ENCODE data around the gene SYT7.
A peak's percentile ranks its signal among the peaks of the same experiment; 100 is the strongest.
"Not testable (repeated sequence)": the region's sequence is repeated elsewhere in the genome, so short reads cannot be mapped to it uniquely, and the experiment has no call there.

SYT7 gene

GRCh38 chr11:61486011-61486620 lies 94.8 kb downstream of the SYT7 start:
- DNase-seq (ENCODE audit: low spot score in 2 of 2): no peak
- no peaks in the 10 kb centered on the region for H3K36me3 ChIP-seq (replicated peaks)
- H3K4me3 ChIP-seq: no peak overlapping the region
- in situ Hi-C loops (cut with MboI; ENCODE audit: low sequenced_read_pairs): no loop called here
- peaks cover 93% of the 10 kb centered on the region for H3K27me3 ChIP-seq (ENCODE audit: low read depth)
- no peaks in the 10 kb centered on the region for H3K4me1 ChIP-seq
- H3K9me3 ChIP-seq: no peaks in the 10 kb centered on the region

DNA sequence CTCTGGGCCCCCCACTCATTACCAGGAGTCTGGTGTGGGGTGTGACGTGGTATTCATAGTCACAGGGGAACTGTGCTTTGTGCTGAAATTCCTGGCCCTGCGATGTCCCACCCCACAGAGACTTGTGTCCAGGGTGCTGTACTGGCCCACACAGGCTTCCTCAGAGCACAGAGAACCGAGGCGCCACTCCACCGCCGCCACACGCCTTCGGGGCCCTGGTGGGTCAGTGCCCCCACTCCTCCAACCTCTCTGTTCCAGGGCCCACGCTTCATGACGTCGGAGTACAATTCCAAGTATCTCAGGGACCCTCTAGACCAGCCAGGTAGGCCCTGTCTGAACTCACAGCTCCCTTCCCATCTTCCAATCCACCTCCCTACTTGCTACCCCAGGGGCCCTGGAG lies 95.8 kb downstream of the SYT7 start:
- Histone ChIP-seq H3K4me1 (no peaks in the 10 kb centered on the region), H3K9me3 (no peaks in the 10 kb centered on the region), H3K27me3 (ENCODE audit: low read depth) (peaks cover 93% of the 10 kb centered on the region), H3K36me3 (replicated peaks) (no peaks in the 10 kb centered on the region), H3K4me3 (no peak overlapping the region)
- DNase-seq (ENCODE audit: low spot score in 2 of 2): no peak
- in situ Hi-C loops (cut with MboI; ENCODE audit: low sequenced_read_pairs): no loop called here

- H3K9me3 ChIP-seq: no peaks in the 10 kb centered on the region
- no peaks in the 10 kb centered on the region for H3K36me3 ChIP-seq (replicated peaks)
- no peak for DNase-seq (ENCODE audit: low spot score in 2 of 2)
- no peak overlapping the region for H3K4me3 ChIP-seq
- H3K27me3 ChIP-seq (ENCODE audit: low read depth): peaks cover 90% of the 10 kb centered on the region
- no peaks in the 10 kb centered on the region for H3K4me1 ChIP-seq
- in situ Hi-C loops (cut with MboI; ENCODE audit: low sequenced_read_pairs): no loop called here
Observed at GRCh38 chr11:61484541-61484940, 96.3 kb downstream of the SYT7 start.

- Histone ChIP-seq H3K27me3 (ENCODE audit: low read depth) (peaks cover 86% of the 10 kb centered on the region), H3K4me3 (no peak overlapping the region), H3K36me3 (replicated peaks) (no peaks in the 10 kb centered on the region), H3K9me3 (no peaks in the 10 kb centered on the region), H3K4me1 (no peaks in the 10 kb centered on the region)
- in situ Hi-C loops (cut with MboI; ENCODE audit: low sequenced_read_pairs): no loop called here
- DNase-seq (ENCODE audit: low spot score in 2 of 2): peak in 1 of 2 experiments; percentile 77
Observed at GRCh38 chr11:61482513-61482912, 98.4 kb downstream of the SYT7 start.

GRCh38 chr11:61481806-61482205 lies 99.1 kb downstream of the SYT7 start:
- H3K4me3 ChIP-seq: no peak overlapping the region
- H3K36me3 ChIP-seq (replicated peaks): no peaks in the 10 kb centered on the region
- DNase-seq (ENCODE audit: low spot score in 2 of 2): no peak
- in situ Hi-C loops (cut with MboI; ENCODE audit: low sequenced_read_pairs): no loop called here
- H3K4me1 ChIP-seq: no peaks in the 10 kb centered on the region
- peaks cover 79% of the 10 kb centered on the region for H3K27me3 ChIP-seq (ENCODE audit: low read depth)
- H3K9me3 ChIP-seq: no peaks in the 10 kb centered on the region

DNA sequence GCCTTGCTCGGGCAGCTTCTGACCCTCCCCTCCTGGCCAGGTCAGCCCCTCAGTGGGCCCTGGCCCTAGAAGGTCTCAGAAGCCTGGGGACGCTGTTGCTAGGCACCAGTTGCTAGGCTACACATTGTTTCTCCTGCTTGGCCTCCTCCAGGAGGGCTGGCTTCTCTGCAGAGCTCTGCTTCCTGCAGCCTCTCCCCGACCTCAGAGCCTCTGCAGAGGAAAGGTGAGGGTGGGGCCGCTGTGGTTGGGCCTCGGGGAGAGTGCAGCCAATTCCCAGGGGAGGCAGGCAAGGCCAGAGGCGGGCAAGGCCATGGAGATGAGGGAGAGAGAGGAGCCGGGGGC lies 99.9 kb downstream of the SYT7 start:
- no peaks in the 10 kb centered on the region for H3K36me3 ChIP-seq (replicated peaks)
- no peaks in the 10 kb centered on the region for H3K4me1 ChIP-seq
- in situ Hi-C loops (cut with MboI; ENCODE audit: low sequenced_read_pairs): no loop called here
- no peaks in the 10 kb centered on the region for H3K9me3 ChIP-seq
- peaks cover 73% of the 10 kb centered on the region for H3K27me3 ChIP-seq (ENCODE audit: low read depth)
- DNase-seq (ENCODE audit: low spot score in 2 of 2): peak in 1 of 2 experiments; percentile 66
- H3K4me3 ChIP-seq: no peak overlapping the region

- in situ Hi-C loops (cut with MboI; ENCODE audit: low sequenced_read_pairs): no loop called here
- H3K36me3 ChIP-seq (replicated peaks): no peaks in the 10 kb centered on the region
- DNase-seq (ENCODE audit: low spot score in 2 of 2): no peak
- no peaks in the 10 kb centered on the region for H3K4me1 ChIP-seq
- H3K9me3 ChIP-seq: no peaks in the 10 kb centered on the region
- peaks cover 68% of the 10 kb centered on the region for H3K27me3 ChIP-seq (ENCODE audit: low read depth)
- H3K4me3 ChIP-seq: no peak overlapping the region
Observed at GRCh38 chr11:61480261-61480993, 100.4 kb downstream of the SYT7 start.

DNA sequence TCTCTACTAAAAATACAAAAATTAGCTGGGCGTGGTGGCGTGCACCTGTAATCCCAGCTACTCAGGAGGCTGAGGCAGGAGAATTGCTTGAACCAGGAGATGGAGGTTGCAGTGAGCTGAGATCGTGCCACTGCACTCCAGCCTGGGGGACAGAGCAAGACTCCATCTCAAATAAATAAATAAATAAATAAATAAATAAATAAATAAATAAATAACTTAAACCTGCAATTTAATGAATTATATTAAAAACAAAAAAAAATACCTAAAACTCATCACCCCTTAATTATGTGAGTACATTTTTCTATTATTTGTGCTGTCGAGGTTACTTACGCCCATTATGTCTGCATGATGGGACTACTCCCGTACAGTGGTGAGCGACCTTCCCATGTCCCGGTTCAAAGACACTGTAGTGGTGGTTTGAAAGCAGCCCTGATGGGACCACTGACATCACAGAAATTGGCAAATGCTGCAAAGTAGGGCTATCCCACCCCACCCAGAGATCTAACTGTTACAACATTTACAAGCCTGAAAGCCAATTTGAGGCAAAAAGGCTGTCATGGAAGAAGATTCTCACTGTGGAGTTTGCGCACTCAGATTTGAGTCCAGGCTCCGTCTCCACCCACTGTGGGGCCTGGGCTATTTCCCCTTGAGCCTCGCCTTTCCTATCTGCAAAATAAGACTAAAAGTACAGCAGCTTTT lies 101.4 kb downstream of the SYT7 start:
- not testable (repeated sequence) for H3K36me3 ChIP-seq (replicated peaks); H3K4me1 ChIP-seq; DNase-seq (ENCODE audit: low spot score in 2 of 2); H3K9me3 ChIP-seq; H3K4me3 ChIP-seq
- H3K27me3 ChIP-seq (ENCODE audit: low read depth): peaks cover 58% of the 10 kb centered on the region
- in situ Hi-C loops (cut with MboI; ENCODE audit: low sequenced_read_pairs): loop anchor here (5.0 to 10.0 kb wide), 2 partner anchors 43 to 155 kb away; no protein-coding TSS in a partner anchor

DNA sequence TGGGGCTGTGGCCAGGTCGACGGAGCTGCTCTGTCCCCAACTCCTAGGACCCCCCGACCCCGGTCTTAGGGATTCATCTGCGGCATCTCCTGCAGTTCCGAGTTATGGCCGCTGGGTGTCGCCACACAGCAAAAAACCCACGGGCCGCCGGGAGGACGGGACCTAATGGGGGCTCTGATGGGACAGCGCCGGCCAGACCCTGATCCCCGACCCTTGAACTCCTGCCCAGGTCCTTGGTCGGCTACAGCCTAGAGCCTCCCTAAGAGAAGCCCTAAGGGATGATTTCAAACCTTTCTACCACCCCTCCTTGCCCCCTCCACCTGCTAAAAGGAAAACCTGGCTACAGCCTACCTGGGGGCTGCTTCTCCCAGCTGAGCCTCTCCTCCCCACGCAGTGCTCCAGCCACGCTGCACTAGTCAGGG lies 103.1 kb downstream of the SYT7 start:
- peaks cover 43% of the 10 kb centered on the region for H3K27me3 ChIP-seq (ENCODE audit: low read depth)
- H3K36me3 ChIP-seq (replicated peaks): 0 out of 2 replicates have a peak, but pooled peaks cover 2% of the 10 kb centered on the region
- DNase-seq (ENCODE audit: low spot score in 2 of 2): peak in 1 of 2 experiments; percentile 72
- H3K4me3 ChIP-seq: no peak overlapping the region
- in situ Hi-C loops (cut with MboI; ENCODE audit: low sequenced_read_pairs): loop anchor here (5.0 to 10.0 kb wide), 2 partner anchors 45 to 157 kb away; no protein-coding TSS in a partner anchor
- no peaks in the 10 kb centered on the region for H3K4me1 ChIP-seq
- no peaks in the 10 kb centered on the region for H3K9me3 ChIP-seq

GRCh38 chr11:61477126-61477525 lies 103.8 kb downstream of the SYT7 start:
- H3K36me3 ChIP-seq (replicated peaks): 0 out of 2 replicates have a peak, but pooled peaks cover 2% of the 10 kb centered on the region
- H3K4me3 ChIP-seq: no peak overlapping the region
- in situ Hi-C loops (cut with MboI; ENCODE audit: low sequenced_read_pairs): loop anchor here (5.0 to 10.0 kb wide), 2 partner anchors 45 to 158 kb away; no protein-coding TSS in a partner anchor
- peaks cover 37% of the 10 kb centered on the region for H3K27me3 ChIP-seq (ENCODE audit: low read depth)
- no peaks in the 10 kb centered on the region for H3K4me1 ChIP-seq
- no peak for DNase-seq (ENCODE audit: low spot score in 2 of 2)
- no peaks in the 10 kb centered on the region for H3K9me3 ChIP-seq

DNA sequence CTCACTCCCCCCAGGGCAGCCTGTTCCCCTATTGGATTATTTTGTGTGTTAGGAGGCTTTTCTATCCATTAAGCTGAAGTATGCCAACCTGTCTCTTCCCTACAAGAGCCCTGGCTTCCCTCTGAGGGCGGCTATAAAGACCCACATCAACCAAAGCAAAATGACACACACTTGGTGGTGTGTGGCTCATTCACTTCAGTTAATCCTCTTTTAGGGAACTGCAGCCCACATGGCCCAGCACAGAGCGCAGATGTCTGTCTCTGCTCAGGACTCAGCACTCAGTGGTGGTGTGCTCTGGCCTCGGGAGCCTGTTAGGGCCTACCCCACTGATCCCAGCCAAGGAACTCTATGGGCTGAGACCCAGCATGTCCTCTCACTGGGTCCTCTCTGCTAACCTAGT lies 104.5 kb downstream of the SYT7 start:
- in situ Hi-C loops (cut with MboI; ENCODE audit: low sequenced_read_pairs): loop anchor here (5.0 to 10.0 kb wide), 2 partner anchors 46 to 158 kb away; no protein-coding TSS in a partner anchor
- no peak for DNase-seq (ENCODE audit: low spot score in 2 of 2)
- H3K4me1 ChIP-seq: no peaks in the 10 kb centered on the region
- H3K9me3 ChIP-seq: no peaks in the 10 kb centered on the region
- H3K36me3 ChIP-seq (replicated peaks): 0 out of 2 replicates have a peak, but pooled peaks cover 2% of the 10 kb centered on the region
- H3K4me3 ChIP-seq: no peak overlapping the region
- H3K27me3 ChIP-seq (ENCODE audit: low read depth): peaks cover 29% of the 10 kb centered on the region

- no peak overlapping the region for H3K4me3 ChIP-seq
- no peaks in the 10 kb centered on the region for H3K4me1 ChIP-seq
- in situ Hi-C loops (cut with MboI; ENCODE audit: low sequenced_read_pairs): loop anchor here (5.0 to 10.0 kb wide), 2 partner anchors 47 to 159 kb away; no protein-coding TSS in a partner anchor
Observed at GRCh38 chr11:61475433-61475832, 105.4 kb downstream of the SYT7 start.

DNA sequence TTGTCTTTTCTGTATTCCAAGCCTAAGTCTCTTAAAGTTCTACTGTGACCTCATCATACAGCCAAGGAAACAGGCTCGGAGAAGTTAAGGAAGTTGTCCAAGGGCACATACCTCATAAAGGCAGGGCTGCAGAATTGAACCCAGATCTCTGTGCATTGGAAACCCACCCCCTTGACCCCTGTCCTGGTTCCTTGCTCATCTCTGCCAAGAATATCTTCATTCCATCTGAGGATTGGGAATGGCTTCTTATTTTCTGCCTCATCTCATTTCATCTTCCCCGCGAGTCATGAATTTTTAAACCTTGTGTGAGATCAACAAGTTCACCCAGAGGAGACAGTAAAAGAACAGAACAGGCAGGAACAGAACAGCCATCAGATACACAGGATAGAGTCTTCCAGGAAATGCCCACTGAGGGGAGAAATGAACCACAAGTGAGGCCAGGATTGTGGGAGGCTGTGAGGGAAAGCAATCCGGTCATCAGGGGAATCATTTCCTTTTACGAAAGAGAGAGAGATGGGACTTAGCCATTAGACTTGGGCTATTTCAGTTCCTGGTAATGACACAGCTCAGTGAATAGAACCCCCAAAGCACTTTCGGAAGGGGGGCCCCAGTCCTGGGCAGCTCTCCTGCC lies 106.7 kb downstream of the SYT7 start:
- H3K27me3 ChIP-seq (ENCODE audit: low read depth): peaks cover 13% of the 10 kb centered on the region
- 0 out of 2 replicates have a peak, but pooled peaks cover 2% of the 10 kb centered on the region for H3K36me3 ChIP-seq (replicated peaks)
- no peak overlapping the region for H3K4me3 ChIP-seq
- no peaks in the 10 kb centered on the region for H3K4me1 ChIP-seq
- DNase-seq (ENCODE audit: low spot score in 2 of 2): no peak
- H3K9me3 ChIP-seq: no peaks in the 10 kb centered on the region
- in situ Hi-C loops (cut with MboI; ENCODE audit: low sequenced_read_pairs): loop anchor here (10.0 kb wide), 1 partner anchor 161 kb away; no protein-coding TSS in a partner anchor

More at GRCh38 chr11:61475433-61475832, 105.4 kb downstream of the SYT7 start:
- 0 out of 2 replicates have a peak, but pooled peaks cover 2% of the 10 kb centered on the region for H3K36me3 ChIP-seq (replicated peaks)
- no peaks in the 10 kb centered on the region for H3K9me3 ChIP-seq
- peaks cover 20% of the 10 kb centered on the region for H3K27me3 ChIP-seq (ENCODE audit: low read depth)
- DNase-seq (ENCODE audit: low spot score in 2 of 2): no peak

Data from HAP-1 (cell line).